ENCODE results near the gene CLRN3.

GRCh38 chr10:127939786-127940330 is 47.1 kb upstream of the CLRN3 start:
- no peak for TF ChIP-seq POLR2A (IDR thresholded peaks at IDR 0.05)
- TF ChIP-seq CTCF (IDR thresholded peaks at IDR 0.05) = no peak
